Measurements from ENCODE around the gene MAN2A2. TPM values are rescaled to one million over a fixed set of nuclear protein-coding genes. Genes with fewer than 3 reads are reported as not detected.

MAN2A2 gene
- total and polyA plus RNA-seq, 2 of the 8 experiments (the other 6 are each of a cell fraction or from before 2014, with no cell fraction given), result 23.1 to 29.7 TPM

DNA sequence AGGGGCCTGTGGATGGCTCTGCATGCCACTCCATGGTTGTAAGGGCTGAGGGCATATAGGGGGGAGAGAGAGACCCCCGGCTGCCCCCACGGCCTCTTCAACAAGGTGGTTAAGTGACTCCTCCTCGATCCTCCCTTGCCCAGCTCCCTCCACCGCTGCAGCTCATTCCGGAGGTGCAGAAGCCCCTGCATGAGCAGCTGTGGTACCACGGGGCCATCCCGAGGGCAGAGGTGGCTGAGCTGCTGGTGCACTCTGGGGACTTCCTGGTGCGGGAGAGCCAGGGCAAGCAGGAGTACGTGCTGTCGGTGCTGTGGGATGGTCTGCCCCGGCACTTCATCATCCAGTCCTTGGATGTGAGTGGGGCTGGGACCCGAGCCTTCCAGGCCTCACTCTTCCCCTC, 12.3 kb upstream of the MAN2A2 start:
- Histone ChIP-seq H3K79me2 (ENCODE audit: control insufficient read depth in 1 of 2, insufficient read depth in 2 of 2, low read length in 2 of 2) (no peaks in the 10 kb centered on the region), H4K91ac (replicated peaks; ENCODE audit: insufficient read length, low read length) (no peak overlapping the region), H3K23ac (ENCODE audit: insufficient read length) (no peak overlapping the region), H3K23me2 (ENCODE audit: low read depth, low read length) (no peaks in the 10 kb centered on the region), H3K79me1 (ENCODE audit: low read depth, low read length) (no peaks in the 10 kb centered on the region), H3K27ac (ENCODE audit: low read depth, low read length) (no peak overlapping the region), H4K5ac (ENCODE audit: insufficient read length, low read depth, low read length) (no peak overlapping the region), H2AK5ac (ENCODE audit: low read depth, low read length) (no peak overlapping the region), H3K4me2 (ENCODE audit: insufficient read depth in 1 of 2, low read depth in 2 of 2, low read length in 2 of 2) (no peak overlapping the region), H3K56ac (replicated peaks; ENCODE audit: insufficient read length, low read depth, low read length) (no peak overlapping the region), H3K27me3 (replicated peaks in 1 of 4; ENCODE audit: control insufficient read depth in 3 of 4, extremely low read depth in 1 of 4, insufficient read depth in 3 of 4, low read length in 3 of 4) (no peaks in the 10 kb centered on the region), H3K4me3 (ENCODE audit: extremely low read depth in 1 of 4, insufficient read depth in 2 of 4, low read depth in 3 of 4, low read length in 4 of 4) (no peak overlapping the region), H3K4me1 (replicated peaks in 1 of 4; ENCODE audit: control insufficient read depth in 3 of 4, insufficient read depth in 4 of 4, low read length in 3 of 4) (peaks cover 0 to 3% (median under 1%) of the 10 kb centered on the region in 4 experiments; a peak in 3 of 7 replicates), H2BK5ac (ENCODE audit: low read depth, low read length) (no peak overlapping the region), H3K9me3 (ENCODE audit: insufficient read depth in 2 of 2, low read depth in 1 of 2, low read length in 1 of 2) (no peaks in the 10 kb centered on the region), H4K20me1 (replicated peaks in 1 of 2; ENCODE audit: control insufficient read depth in 1 of 2, insufficient read depth in 2 of 2, low read length in 2 of 2) (peaks cover 0 to 3% of the 10 kb centered on the region in 2 experiments), H2BK120ac (replicated peaks; ENCODE audit: low read depth, low read length) (no peak overlapping the region), H4K8ac (ENCODE audit: extremely low read depth, insufficient read depth, low read length) (no peak overlapping the region), H3K18ac (ENCODE audit: extremely low read depth, low read length) (no peak overlapping the region), H2BK20ac (ENCODE audit: low read length) (no peak overlapping the region), H2AFZ (ENCODE audit: low read length) (no peak overlapping the region), H2BK15ac (ENCODE audit: low read length) (no peak overlapping the region), H3K14ac (ENCODE audit: insufficient read length) (no peak overlapping the region), H3K36me3 (ENCODE audit: control insufficient read depth in 2 of 4, insufficient read depth in 4 of 4, low read length in 3 of 4) (peaks cover 0 to 2% (median 0%) of the 10 kb centered on the region in 4 experiments; a peak in 2 of 8 replicates), H3K9ac (replicated peaks in 1 of 4; ENCODE audit: extremely low read depth in 1 of 4, low read depth in 3 of 4, low read length in 3 of 4) (no peak overlapping the region), H3K4ac (replicated peaks; ENCODE audit: insufficient read length, low read depth, low read length) (no peak overlapping the region), H2BK12ac (ENCODE audit: low read depth, low read length) (no peak overlapping the region)
- WGBS, 2 experiments (ENCODE audit: extremely low coverage in 1 of 2, insufficient coverage in 1 of 2, insufficient read length in 1 of 2, insufficient replicate concordance in 2 of 2, low coverage in 1 of 2, low lambda C conversion rate in 2 of 2, missing lambda C conversion rate in 1 of 2), result 93% methylated on average over 8 of the region's 12 CpGs; no CpG with 5 or more reads in 1 of the 2 experiments
- POLR2A ChIA-PET (ENCODE audit: partially characterized antibody), result no interaction called here
- FAIRE-seq (no peak), DNase-seq (ENCODE audit: low read depth in 1 of 2, low spot score in 2 of 2) (no peak)
- CTCF ChIA-PET (ENCODE audit: partially characterized antibody), result interaction anchor here (0.6 to 2.6 kb wide), 8 partner anchors 11 to 368 kb away, joined by 3 to 13 read pairs (median 3); partner anchors contain the start of genes HDDC3 and UNC45A
- TF ChIP-seq CBX8 (IDR thresholded peaks at IDR 0.05; ENCODE audit: borderline replicate concordance, low read depth, low read length) (no peak), RXRA (IDR thresholded peaks at IDR 0.05; ENCODE audit: insufficient read depth, low read depth, low read length) (no peak), MAFK (IDR thresholded peaks at IDR 0.05; ENCODE audit: low read depth, low read length) (no peak), MAX (IDR thresholded peaks at IDR 0.05) (no peak), CHD1 (IDR thresholded peaks at IDR 0.05; ENCODE audit: low read depth, low read length) (no peak), HDAC2 (IDR thresholded peaks at IDR 0.05; ENCODE audit: borderline replicate concordance in 1 of 2, low read depth in 2 of 2, low read length in 2 of 2) (no peak), CHD2 (IDR thresholded peaks at IDR 0.05; ENCODE audit: low read length) (no peak), JUN (IDR thresholded peaks at IDR 0.05; ENCODE audit: low read depth, low read length) (no peak), GTF2F1 (IDR thresholded peaks at IDR 0.05; ENCODE audit: borderline replicate concordance, low read depth, low read length) (no peak)
